ENCODE data around the gene CPSF7.

DNA sequence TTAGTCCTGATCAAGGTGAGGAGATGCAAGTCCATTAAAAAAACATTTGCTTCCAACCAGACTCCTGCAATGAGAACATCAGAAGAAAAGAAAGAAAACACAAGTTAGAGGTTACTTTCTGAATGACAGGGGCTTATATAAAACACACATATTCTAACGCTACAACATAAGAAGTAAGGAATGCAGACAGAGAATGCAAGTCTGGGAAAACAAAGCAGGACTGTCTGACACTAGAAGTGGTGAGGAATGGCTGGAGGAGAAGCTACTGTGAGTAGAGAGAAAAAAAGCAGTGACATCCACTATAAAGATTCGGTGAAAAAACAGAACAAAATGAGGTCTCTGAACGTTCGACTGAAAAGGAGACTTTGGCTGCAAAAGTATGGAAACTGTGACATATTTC, 25.1 kb downstream of the CPSF7 start:
- TF ChIP-seq EZH2 (IDR thresholded peaks at IDR 0.05; ENCODE audit: insufficient read depth, low read length): no peak
- TF ChIP-seq, protein P1, sequence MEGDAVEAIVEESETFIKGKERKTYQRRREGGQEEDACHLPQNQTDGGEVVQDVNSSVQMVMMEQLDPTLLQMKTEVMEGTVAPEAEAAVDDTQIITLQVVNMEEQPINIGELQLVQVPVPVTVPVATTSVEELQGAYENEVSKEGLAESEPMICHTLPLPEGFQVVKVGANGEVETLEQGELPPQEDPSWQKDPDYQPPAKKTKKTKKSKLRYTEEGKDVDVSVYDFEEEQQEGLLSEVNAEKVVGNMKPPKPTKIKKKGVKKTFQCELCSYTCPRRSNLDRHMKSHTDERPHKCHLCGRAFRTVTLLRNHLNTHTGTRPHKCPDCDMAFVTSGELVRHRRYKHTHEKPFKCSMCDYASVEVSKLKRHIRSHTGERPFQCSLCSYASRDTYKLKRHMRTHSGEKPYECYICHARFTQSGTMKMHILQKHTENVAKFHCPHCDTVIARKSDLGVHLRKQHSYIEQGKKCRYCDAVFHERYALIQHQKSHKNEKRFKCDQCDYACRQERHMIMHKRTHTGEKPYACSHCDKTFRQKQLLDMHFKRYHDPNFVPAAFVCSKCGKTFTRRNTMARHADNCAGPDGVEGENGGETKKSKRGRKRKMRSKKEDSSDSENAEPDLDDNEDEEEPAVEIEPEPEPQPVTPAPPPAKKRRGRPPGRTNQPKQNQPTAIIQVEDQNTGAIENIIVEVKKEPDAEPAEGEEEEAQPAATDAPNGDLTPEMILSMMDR (IDR thresholded peaks at IDR 0.05; ENCODE audit: insufficient read depth, low read depth, low read length): no peak

All from astrocyte (in vitro differentiated cells and primary cell).